Osteoblast (primary cell): Measurements from ENCODE around the gene CHST9. TPM values are rescaled to one million over a fixed set of nuclear protein-coding genes. Genes with fewer than 3 reads are reported as not detected.

Source experiments
- DNase-seq: peaks from one replicate; pipeline ENCODE4 v3.0.0; 2011; ENCODE audit warnings: low spot score, mixed read lengths; ENCODE audit not compliant: insufficient read length; ENCODE audit errors: missing footprints
- H2AFZ ChIP-seq: 2 replicates; pipeline ENCODE4 v1.6.0; 2011; ENCODE audit warnings: mild to moderate bottlenecking, low read length
- H3K27ac ChIP-seq: 2 replicates; pipeline ENCODE4 v1.5.1; 2011; ENCODE audit warnings: mild to moderate bottlenecking, low read depth, low read length, moderate library complexity
- H3K27me3 ChIP-seq: 2 replicates; pipeline ENCODE4 v1.6.0; 2012; ENCODE audit warnings: mild to moderate bottlenecking, control low read depth, inconsistent platforms, low read length, moderate library complexity; ENCODE audit not compliant: insufficient read depth
- H3K36me3 ChIP-seq: 2 replicates; pipeline ENCODE4 v1.5.1; 2011; ENCODE audit warnings: mild to moderate bottlenecking, low read length, control low read depth, moderate library complexity; ENCODE audit not compliant: insufficient read depth
- H3K4me1 ChIP-seq: 2 replicates; pipeline ENCODE4 v1.5.1; 2011; ENCODE audit warnings: mild to moderate bottlenecking, low read length, control low read depth, moderate library complexity; ENCODE audit not compliant: insufficient read depth
- H3K4me2 ChIP-seq: 2 replicates; pipeline ENCODE4 v1.6.0; 2011; ENCODE audit warnings: mild to moderate bottlenecking, low read length; ENCODE audit not compliant: insufficient read depth
- H3K4me3 ChIP-seq: fragments of 200-600 bp; sonication (generic); 3 replicates; pipeline ENCODE4 v1.5.1; 2012; ENCODE audit warnings: mild to moderate bottlenecking, low read length, inconsistent platforms; ENCODE audit not compliant: insufficient read depth
- H3K79me2 ChIP-seq: 2 replicates; pipeline ENCODE4 v1.6.0; 2012; ENCODE audit warnings: mild to moderate bottlenecking, low read length, control low read depth, inconsistent platforms; ENCODE audit not compliant: insufficient read depth
- H3K9me3 ChIP-seq: 2 replicates; pipeline ENCODE4 v1.5.1; 2011; ENCODE audit warnings: low read depth, low read length, control low read depth
- H4K20me1 ChIP-seq: 2 replicates; pipeline ENCODE4 v1.6.0; 2012; ENCODE audit warnings: mild to moderate bottlenecking, low read length, control low read depth; ENCODE audit not compliant: insufficient read depth
- CTCF ChIP-seq: IDR thresholded peaks from 2 replicates; pipeline ENCODE4 v1.5.1; 2011; ENCODE audit warnings: mild to moderate bottlenecking, low read depth, low read length, moderate library complexity; ENCODE audit errors: extremely low read depth
- total RNA-seq: library from RNA; depleted of rRNA; stranded (reverse); fragments of >200 nt; gene quantifications from 2 replicates; pipeline ENCODE4 v1.2.3, GENCODE V29; 2012

CHST9 gene
- total RNA-seq, 1 donor = not detected

- DNase-seq = no peak
- Histone ChIP-seq H3K4me3 (no peak overlapping the region), H3K36me3 (no peaks in the 10 kb centered on the region), H3K79me2 (no peaks in the 10 kb centered on the region), H3K4me2 (no peak overlapping the region), H4K20me1 (no peaks in the 10 kb centered on the region), H3K4me1 (no peaks in the 10 kb centered on the region), H3K27ac (no peak overlapping the region), H3K27me3 (no peaks in the 10 kb centered on the region), H3K9me3 (peaks cover 2% of the 10 kb centered on the region), H2AFZ (no peak overlapping the region)
- no peak for TF ChIP-seq CTCF
These were observed 282.8 kb downstream of the CHST9 start for GRCh38 chr18:26902291-26902690.

DNA sequence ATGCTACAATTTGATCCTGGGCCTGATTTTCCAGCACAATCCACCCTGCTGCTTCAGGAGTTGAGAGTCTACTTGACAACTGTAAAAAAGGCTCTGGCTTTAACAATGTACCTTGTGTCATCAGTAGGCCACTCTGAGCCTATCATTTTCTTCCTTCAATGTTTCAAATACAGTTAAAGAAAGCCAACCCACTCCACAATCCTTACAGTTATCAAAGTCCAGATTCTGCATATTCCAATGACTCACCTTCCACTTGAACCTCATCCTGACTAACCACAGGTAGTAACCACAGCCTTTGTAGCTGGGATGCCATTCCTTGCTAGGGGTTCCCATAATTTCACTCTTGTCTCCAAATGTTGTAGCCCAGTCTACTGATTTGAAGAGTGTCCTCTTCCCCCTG is 284.1 kb downstream of the CHST9 start:
- Histone ChIP-seq H3K9me3 (peaks cover 2% of the 10 kb centered on the region), H3K79me2 (no peaks in the 10 kb centered on the region), H3K4me3 (no peak overlapping the region), H4K20me1 (no peaks in the 10 kb centered on the region), H3K36me3 (no peaks in the 10 kb centered on the region), H3K4me2 (no peak overlapping the region), H3K27me3 (no peaks in the 10 kb centered on the region), H3K4me1 (no peaks in the 10 kb centered on the region), H2AFZ (no peak overlapping the region), H3K27ac (no peak overlapping the region)
- TF ChIP-seq CTCF = no peak
- no peak for DNase-seq

DNA sequence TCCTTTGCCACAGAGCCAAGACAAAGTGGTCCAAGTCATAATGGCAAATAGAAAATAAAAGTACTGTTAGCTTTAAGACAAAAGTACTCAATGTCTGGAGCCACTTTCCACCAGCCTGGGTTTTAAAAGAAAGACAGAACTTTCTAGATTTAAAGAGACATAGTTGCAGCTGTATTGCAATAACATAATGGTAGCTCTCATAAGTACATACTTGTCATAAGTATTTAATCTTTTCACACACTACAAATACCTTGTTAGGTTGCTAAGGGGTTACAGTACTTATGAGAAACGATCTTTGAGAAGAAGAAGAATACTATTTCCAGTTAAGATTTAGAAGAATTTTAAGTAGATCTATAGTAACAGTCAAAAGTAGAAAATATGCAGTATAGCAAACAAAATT is 290.7 kb downstream of the CHST9 start:
- peaks cover 2% of the 10 kb centered on the region for H3K9me3 ChIP-seq
- no peak overlapping the region for H2AFZ ChIP-seq
- no peak overlapping the region for H3K4me3 ChIP-seq
- no peak for DNase-seq
- TF ChIP-seq CTCF = no peak
- H3K27me3 ChIP-seq = no peaks in the 10 kb centered on the region
- H4K20me1 ChIP-seq = no peaks in the 10 kb centered on the region
- H3K4me2 ChIP-seq = no peak overlapping the region
- no peaks in the 10 kb centered on the region for H3K36me3 ChIP-seq
- H3K27ac ChIP-seq = no peak overlapping the region
- no peaks in the 10 kb centered on the region for H3K4me1 ChIP-seq
- no peaks in the 10 kb centered on the region for H3K79me2 ChIP-seq

GRCh38 chr18:26893996-26894395 is 291.1 kb downstream of the CHST9 start:
- Histone ChIP-seq H3K27ac (no peak overlapping the region), H4K20me1 (no peaks in the 10 kb centered on the region), H3K9me3 (no peaks in the 10 kb centered on the region), H2AFZ (no peak overlapping the region), H3K4me3 (no peak overlapping the region), H3K36me3 (no peaks in the 10 kb centered on the region), H3K79me2 (no peaks in the 10 kb centered on the region), H3K27me3 (no peaks in the 10 kb centered on the region), H3K4me1 (no peaks in the 10 kb centered on the region), H3K4me2 (no peak overlapping the region)
- no peak for TF ChIP-seq CTCF
- no peak for DNase-seq
